ENCODE measurements around the gene STAT5A.

STAT5A gene

DNA sequence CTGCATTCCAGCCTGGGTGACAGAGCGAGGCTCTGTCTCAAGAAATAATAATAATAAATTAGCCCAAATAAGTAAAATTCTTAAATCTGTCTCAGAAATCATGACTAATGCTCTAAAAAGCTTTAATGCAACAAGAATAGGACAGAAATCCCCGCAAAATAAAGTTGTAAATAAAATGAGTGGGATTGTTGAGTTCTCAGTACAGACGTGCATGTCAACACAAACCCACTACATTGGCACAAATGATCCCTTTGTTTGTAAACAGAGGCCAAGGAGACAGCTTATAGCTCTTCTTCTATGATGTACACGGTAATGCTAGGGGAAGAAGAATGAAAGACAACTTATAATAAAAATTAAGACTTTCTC lies 18.1 kb upstream of the STAT5A start:
- no peak for DNase-seq

DNA sequence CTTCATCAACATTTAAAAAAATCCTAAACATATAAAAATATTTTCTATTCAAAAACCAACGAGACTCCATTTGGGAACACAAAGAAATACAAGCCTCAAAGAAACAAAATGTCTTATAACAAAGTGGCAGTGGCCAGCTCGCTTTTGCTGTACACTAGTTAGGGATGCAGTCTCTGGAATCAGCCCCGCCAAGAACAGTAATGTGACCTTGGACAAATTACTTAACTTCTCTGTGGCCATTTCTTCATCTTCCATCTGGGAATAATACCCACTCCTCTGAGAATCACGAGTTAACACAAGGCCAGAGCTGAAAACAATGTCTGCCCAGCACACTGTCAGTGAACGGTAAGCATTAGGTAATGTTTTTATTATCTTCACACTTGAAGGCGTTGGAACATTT lies 17.7 kb upstream of the STAT5A start:
- no peak for DNase-seq

DNA sequence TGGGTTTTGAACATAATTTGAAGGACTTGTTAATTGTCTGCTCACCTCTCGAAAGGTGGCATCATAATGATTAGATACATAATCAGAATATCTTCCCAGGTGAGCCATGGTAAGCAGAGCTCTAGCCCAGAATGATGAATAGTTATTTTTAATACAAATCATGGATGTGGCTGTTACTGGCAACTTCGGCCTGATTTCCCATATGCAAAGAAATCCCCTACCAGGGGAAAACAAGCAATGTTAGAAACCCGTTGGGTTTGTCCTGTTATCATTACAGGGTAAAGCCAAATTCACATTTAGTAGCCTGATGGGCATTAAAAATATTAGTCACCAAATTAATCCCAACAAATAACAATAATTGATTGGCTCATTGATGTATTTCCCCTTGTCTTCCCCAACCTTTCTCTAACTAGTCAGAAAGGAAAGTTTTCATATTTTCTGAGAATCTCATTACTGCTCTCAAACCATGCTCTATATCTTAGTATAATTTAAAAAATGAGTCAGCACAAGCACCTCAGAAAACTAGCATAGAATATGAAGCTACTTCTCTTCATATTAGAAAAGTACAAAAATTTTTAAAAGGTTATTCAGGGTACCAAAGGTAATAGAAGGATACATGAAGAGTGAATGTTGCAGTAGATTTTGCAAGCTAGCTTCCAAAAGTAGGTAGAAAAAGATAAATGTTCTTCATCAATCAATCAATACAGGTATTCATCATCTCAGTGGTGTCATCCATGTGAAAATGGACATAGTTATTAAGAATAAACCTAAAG lies 17.1 kb upstream of the STAT5A start:
- no peak for DNase-seq

DNA sequence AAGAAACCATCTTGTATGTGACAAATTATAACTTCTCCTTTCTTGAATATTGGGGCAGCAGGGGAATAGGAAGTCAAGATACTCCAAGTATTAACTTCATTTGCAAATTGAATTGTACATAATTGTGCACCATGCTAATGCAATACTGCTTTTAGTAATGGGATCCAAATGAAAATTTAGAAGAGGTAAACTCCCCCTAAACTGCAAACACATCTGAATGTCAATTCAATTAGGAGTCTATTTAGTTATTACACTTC lies 16.6 kb upstream of the STAT5A start:
- no peak for DNase-seq

DNA sequence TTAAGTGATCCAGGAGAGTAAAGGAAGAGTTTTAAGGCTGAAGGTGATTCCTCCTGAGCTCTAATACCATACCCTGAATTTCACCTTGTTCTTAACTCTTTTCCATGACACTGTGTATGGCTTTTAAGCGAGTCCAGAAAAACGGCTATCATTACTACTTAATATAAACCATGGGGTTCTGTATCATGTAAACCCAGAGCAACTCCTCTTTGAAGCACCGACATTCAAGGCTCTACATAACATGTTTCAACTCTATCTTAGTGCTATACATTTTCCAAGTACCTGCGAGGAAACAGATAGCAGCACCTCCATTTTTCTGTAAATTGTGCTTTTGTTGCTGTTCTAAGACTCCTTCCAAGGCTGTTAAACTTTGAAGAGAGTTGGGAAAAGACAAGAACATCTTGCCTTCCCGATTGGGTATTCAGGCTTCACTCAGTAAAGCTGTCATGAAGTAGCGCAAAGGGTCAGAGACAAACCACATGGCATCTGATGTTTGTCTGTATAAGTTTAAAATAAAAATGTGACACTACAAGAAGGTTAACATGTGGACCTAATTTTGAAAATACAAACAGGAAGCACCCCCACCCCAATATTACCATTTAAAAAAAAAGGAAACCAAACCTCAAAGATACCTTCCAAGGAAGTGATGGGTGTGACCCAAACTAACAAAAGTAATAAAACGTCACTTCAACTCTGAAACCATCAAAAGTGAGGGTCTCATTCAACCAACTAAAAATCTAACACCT lies 16.0 kb upstream of the STAT5A start:
- DNase-seq: no peak

DNA sequence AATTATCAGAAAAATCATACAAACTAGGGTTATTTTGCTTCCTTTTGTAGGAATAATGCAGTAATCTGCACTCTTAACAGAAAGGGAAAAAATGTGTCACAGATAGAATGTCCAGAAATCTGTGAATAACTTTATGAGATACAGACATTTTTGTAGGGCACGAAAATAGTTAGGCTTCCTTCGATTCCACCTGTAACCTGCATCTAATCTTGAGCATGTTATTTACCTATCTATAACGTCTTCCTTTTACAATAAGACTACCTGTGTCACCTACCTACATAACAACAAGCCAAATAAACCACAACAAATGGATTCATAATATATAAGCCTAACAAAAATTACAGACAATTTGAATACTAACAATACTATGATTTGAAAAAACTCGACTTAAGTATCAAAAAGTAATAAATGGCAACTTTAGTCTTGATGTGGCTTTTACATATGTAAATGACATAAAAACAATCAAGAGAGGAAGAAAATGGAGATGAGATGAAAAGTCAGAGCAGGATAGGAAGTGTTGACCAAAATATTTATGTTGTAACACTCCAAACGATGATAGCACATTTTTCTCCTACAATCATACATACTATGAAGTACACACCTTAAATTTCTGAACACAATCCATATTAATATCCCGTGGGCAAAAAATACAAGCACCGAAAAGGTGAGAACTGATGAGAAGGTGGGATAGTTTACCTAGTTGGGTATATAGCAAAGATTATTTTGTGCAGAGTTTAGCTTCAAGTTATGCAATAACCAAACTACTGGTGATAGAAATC lies 14.6 kb upstream of the STAT5A start:
- no peak for DNase-seq

DNA sequence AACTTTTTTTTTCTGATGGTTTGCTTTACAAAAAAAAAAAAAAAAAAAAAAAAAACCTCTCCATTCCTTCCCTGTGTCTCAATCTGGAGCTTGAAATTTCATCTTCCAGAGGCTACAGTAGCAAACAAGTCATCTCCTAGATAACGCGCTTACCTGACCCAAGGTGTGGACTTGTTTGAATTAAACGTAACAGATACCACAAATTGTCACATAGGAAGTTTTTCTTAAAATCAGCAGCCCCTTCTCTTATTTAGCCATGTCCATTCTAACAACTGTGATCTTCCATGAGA lies 14.1 kb upstream of the STAT5A start:
- no peak for DNase-seq

DNA sequence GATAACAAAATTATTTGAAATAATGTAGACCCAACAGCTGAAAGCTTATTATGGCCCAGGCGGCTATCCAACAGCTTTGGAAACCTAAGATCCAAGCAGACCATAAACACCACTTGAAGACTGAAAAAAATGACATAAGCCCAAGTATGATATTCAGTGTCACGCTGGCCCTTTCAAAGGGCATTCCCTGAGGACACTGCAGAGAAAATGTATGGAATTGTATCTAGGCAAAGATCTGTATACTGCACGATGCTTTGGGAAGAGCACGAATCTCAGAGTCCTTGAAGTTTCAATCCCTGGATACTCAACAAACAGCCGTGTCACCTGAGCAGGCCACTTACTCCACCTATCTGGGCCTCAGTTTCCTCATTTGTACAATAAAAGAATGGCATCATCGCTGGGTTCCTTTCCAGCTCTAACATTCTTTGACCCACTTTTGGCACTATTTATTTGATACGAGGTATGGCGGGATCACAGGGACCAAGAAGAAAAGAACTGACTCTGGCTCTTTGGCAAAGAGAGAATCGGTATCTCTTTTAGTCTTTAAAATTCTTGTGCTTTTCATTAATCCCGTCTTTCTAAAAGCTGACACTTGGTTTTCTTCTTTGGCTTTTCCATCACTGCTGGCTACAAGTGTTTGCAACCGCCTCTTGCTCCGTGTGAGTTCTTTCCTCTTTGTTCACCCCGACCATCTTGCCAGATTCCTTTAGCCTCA lies 13.3 kb upstream of the STAT5A start:
- DNase-seq: no peak

DNA sequence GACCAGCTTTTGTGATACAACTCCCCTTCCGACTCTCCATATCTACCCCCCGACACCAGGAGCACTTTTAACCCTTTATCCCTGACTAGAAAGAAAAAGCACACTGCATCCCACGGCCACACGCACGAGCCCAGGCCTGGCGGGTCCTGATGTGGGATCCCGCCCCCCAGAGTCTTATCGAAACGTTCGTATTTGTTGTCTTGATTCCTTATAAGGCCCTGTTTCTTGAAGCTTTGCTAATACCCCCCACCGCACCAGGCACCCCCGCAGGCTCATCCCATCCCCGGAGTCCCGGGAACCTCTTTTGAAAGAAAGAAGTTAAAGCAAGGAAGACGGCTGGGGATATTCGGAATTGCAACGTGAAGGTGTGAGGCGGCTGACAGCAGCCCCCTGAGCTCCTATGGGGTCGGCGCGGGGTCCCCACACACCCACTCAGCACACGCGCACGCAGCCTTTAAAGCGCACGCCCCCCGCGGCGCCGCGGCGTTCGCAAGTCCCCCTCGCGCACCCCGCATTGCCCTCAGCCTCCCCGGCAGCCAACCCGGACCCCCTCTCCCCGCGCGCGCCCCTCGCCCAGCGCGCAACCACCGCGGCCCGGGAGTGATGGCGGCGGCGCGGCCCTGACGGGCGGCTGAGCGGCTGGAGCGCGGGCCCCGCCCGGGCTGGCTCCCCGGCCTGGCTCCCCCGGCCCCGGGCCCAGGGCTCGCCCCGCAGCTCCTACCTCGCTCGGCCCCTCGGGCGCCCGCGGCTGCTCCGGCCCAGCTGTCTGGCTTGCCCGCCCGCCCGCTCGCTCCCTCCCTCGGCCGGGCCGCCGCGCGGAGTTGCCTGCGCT lies 12.6 kb upstream of the STAT5A start:
- DNase-seq: no peak

DNA sequence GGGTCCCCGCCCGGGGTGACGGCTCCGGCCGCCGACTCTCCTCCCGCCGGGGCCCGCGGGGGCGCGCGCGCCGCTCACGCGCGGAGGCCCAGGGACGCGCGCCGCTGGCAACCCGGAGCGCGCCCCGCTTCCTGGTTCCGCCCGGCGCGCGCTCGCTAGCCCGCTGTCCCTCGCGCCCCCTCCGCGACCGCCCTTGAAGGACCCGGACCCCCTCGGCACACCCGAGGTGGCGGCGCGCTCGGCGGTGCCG lies 12.0 kb upstream of the STAT5A start, which contains the start of gene STAT5B:
Gene STAT5B (minus strand): TSS at position 33 of the 250 bp plus-strand sequence. CDS start 44,264 bp downstream, outside the sequence.
- DNase-seq: peak; percentile 88

DNA sequence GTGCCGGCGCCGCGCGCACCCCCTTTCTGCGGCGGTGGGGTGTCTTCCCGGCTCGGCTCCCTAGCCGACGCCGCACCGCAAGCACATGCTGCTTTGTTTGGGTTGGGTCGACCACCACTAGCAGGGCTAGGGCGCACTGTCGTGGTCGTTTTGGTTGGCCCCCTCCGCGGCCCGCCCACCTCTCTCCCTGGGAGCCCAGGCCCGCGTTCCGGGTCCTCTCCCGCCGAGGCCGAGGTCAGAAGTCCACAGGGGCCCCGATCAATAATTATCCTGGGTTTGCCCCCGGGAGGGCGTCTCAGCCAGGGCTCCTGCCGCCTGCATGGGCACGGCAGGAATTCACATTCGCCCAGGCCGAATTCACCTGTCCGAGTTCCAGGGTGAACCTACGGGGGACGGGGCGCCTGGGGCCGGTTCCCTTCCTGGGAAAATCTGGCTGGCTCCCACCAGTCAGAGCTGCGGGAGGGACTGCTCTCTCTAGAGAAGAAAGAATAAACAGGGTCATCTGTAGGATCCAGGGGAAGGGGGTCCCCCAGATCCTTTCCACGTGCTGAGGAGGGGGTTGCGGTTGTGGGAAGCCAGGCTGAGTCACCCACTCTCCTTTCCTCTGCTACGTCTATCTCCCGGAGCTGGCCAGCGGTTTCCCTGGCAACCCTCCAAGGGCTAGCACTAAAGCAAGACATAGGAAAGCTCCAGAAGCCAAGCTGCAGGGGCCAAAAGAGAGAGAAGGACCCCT lies 11.5 kb upstream of the STAT5A start:
- DNase-seq: peak; percentile 38

DNA sequence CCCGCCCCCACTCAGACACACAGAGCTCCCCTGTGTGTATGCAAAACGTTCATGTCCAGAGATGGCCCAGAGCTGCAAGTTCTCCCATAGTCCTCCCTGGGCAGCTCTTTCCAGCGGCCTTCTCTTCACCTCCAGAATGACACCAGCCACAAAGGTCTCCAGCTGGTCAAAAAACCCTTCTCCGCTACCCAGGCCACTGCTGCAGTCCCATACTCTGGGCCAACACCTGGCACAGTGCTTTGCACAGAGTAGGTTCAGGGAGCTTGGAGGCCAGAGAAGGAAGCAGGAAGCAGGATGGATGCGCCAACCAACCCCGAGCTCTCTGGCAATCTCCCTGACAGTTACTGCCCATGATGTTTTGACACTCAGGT lies 11.0 kb upstream of the STAT5A start:
- DNase-seq: peak; percentile 27

DNA sequence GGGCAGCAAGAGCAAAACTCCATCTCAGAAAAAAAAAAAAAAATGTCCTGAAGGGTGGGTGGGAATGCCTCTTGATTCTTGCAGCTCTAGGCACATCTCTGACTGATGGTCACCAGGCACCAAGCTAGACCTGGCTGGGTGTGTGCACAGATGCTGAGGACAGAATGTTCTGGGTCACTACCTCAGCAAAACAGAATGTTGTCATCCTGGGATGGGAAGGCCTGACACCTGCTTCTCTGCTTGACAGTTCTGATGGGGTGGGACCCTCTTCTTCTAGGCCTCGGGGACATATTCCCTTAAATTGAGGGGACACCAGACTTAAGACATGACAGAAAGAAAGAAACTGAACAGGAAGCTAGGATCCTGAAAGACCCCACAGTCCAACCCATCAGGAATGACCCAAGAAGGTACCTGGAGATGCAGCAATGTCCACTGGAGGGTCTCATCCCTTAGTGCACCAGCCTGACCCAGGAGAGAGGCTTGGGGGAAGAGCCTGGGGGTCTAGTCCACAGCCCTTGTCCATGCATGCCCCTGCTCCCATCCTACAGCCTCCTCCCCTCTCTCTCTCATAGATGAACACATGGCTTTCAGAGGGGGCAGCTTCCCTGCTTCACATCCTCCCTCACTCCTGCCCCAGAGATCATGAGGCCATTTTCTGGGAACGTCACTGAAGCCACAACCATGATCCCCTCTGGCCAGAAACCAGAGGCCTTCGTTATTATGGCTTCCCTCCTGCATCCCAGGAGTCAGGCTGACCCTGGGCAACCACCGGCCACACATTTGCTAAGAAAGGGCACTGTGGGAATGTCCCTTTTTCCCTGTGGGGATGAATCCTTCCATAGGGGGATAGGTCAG lies 8.3 kb upstream of the STAT5A start:
- no peak for DNase-seq

DNA sequence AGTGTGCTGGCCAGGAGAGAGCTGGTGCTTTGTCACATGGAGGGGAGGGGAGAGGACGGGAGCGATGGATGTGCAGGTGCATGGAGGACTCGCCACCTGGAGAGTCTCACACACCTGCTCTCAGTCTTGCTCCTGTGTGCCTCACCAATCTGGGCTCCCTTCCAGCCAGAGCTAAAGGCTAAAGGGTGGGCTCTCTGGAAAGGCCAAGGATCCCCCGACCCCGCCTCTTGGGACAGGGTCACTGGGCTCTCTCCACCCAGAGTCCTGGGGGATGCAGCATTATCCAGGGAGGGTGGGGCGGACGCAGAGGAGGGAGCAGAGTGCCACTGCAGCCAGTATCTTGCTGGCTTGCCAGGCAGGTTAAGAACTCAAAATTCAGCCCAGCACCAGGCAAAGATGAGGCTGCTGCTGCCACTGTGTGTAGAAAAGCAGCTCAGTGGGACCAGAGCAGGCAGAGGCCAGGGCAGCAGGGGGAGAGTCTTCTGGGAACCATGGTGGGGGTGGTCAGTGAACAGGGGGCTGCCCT lies 6.7 kb upstream of the STAT5A start:
- DNase-seq: peak; percentile 93

DNA sequence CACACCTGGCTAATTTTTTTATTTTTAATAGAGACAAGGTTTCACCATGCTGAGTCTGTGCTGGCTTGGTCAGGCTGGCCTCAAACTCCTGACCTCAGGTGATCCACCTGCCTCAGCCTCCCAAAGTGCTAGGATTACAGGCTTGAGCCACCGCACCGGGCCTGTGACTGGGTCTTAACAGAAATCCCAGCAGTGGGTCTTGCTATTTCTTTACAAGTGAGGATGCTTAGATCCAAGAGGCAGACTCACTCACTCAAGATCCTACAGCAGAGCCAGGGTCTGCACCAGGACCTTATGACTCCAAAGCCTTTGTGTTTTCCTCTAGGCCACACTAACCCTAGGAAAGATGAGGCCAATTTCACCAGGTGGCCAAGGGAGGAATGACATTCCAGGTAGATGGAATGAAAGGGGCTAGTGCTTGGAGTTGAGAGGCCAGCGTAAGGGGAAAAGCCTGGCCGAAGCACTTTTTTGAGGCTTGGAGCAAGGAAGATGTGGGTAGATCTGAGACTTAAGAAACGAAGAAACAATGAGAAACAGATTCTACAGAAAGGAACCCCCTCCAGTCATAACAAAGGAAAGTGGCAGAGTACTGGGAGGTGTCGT lies 5.7 kb upstream of the STAT5A start:
- DNase-seq: no peak

DNA sequence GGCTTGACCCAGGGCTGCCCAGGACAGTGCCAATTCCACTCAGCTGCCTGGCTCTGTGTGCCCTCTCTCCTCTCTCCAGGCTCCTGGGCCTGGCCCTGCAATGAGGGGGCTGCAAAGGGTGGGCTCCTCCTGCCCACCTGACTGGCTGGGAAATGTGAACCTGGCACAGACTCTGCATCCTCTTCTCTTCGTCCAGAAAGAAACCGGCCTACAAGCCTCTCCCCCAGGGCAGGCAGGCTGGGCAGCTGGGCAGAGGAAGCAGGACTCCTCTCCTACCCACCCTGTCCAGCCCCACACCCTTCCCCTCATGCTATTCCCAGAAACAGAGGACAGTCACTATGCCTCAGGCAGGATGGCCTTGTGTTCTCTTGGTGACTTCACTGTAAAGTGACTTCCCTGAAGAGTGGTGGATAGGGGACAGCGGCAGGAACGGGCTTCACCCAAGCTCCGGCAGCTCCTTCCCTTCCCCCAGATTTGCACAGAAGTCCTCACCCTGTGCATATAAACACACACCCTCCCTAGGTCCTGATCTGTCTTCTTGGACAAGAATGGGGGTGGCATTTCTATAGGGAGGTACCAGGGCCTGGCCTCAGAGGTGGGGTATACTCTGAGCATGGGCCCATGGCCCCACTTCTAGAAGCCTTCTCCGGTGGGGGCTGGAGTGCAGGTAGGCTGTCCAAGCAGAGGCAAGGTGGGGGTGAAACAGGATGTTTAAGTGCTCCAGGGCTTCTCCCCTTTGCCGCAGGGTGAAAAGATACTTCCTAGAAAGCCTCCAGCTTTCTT lies 4.9 kb upstream of the STAT5A start:
- DNase-seq: no peak

DNA sequence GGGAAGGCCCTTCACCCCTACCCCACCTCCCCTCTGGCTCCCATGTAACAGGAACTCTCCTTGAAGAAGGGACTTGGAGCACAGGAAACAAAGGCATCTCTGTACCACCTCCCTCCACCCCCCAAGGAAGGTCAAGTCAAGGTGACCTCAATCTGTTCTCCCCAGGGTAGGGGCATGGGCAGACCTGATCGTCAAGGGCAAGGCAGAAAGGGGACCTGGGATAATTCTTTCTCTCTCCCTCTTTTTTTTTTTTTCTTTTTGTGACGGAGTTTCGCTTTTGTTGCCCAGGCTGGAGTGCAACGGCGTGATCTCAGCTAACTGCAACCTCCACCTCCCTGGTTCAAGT lies 4.3 kb upstream of the STAT5A start:
- DNase-seq: no peak

DNA sequence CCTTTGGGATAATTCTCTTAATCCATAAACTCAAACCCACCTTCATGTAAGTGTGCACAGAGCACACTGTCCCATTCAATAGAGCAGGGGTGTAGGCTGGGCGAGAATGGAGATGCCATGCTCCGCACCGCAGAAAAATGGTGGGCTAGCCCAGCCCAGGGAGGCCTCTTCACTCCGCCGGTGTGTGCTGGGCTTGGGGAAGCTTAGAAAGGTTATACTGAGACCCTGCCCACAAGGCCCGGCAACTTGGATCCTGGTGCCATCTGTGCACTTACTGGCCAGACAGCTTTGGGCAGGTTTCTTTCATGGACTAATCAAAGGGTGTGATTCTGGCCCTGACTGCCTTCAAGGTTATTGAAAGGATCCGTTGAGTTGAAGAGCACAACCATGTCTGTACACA lies 3.7 kb upstream of the STAT5A start:
- DNase-seq: no peak

DNA sequence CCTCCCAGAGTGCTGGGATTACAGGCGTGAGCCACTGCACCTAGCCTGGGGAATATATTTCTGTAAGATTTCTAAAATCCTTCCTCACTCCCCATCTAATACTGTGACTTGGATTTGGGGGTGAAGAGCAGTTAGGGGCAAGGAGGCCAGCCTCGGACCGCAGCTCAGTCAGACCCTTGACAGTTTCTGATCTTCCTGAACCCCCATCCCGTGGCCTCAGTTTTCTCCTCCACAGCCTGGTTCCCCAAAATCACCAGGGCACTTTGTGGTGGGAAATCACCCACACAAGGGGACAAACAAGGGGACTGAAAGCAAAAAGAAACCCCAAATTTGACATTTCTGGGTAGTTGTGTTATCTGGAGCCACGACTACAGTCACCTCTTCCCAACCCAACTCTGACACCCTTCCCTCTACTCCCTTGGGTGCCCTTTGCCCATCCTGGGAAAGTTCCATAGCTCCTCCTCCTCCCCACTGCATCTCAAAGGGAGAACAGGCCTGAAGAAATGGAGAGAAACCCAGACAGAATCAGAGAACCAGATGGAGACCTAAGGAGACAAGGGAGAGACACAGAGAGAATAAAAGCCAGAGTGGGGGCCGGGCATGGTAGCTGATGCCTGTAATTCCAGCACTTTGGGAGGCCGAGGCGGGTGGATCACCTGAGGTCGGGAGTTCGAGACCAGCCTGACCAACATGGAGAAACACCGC lies 2.8 kb upstream of the STAT5A start:
- no peak for DNase-seq
